ENCODE data around the gene LHFPL6. TPM values are rescaled to one million over a fixed set of nuclear protein-coding genes. Genes with fewer than 3 reads are reported as not detected.

Gene LHFPL6
- total RNA-seq, 1 donor from 2014 or later: 31.4 TPM

Other genes with a start within 250 kb of the LHFPL6 start
- 67.0 and 84.0 TPM in 2 replicates for gene COG6, start 52.5 kb upstream of the LHFPL6 start, total RNA-seq

All from astrocyte (in vitro differentiated cells and primary cell).